ENCODE results near the gene SPPL3. TPM values are rescaled to one million over a fixed set of nuclear protein-coding genes. Genes with fewer than 3 reads are reported as not detected.

Gene SPPL3
- total and polyA plus RNA-seq, 2 experiments from 2014 or later, result 20.0 to 67.3 TPM

DNA sequence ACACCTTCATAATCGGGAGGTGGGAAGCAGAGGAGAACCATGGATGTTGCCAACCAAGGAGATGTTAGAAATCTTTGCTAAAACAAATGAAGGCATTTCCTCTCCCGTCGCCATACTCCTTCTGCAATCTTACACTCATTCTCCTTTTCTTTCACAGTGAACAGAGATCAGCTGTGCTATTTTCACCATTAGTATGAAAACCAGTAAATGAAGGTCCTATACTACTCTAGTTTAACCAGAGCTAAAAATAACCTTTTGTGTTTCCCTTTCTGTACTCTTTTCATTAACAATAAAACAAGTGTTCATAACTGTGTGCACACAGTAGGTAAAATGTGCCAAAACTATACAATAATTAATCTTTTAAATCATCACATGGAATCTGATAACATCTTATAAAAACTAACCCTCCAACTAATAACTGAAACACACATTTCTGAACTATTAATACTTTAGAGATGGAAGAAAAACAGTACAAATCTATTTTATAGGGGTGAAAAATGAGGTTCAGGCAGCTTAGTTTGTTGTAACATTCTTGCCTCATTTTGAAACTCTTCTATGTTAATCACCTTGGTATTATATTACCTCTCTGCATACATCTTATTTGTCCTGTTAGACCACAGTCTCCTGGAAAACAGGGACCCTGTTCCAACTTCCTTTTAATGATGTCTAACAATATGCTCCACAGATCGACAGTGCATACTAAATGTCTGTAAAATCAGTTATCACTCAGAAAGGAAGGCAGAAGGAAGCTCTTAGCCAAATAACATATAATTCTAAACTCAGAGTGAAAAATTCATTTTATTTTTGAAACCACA, 69.5 kb downstream of the SPPL3 start:
- 87% methylated on average over 4 of the region's 4 CpGs for WGBS (ENCODE audit: low lambda C conversion rate, missing lambda C conversion rate)
- H3K4me2 ChIP-seq, result peak overlapping the region; percentile 39
- no peaks in the 10 kb centered on the region for H3K9me2 ChIP-seq (replicated peaks; ENCODE audit: insufficient read depth)
- DNase-seq (ENCODE audit: low spot score), result no peak
- H3K4me1 ChIP-seq (ENCODE audit: insufficient read depth), result peaks cover 36% of the 10 kb centered on the region
- TF ChIP-seq EZH2 (IDR thresholded peaks at IDR 0.05; ENCODE audit: borderline replicate concordance) (no peak), EZH2phosphoT487 (IDR thresholded peaks at IDR 0.05; ENCODE audit: low read depth, severe bottlenecking, unreplicated experiment) (no peak)
- TF ChIP-seq, protein P1, sequence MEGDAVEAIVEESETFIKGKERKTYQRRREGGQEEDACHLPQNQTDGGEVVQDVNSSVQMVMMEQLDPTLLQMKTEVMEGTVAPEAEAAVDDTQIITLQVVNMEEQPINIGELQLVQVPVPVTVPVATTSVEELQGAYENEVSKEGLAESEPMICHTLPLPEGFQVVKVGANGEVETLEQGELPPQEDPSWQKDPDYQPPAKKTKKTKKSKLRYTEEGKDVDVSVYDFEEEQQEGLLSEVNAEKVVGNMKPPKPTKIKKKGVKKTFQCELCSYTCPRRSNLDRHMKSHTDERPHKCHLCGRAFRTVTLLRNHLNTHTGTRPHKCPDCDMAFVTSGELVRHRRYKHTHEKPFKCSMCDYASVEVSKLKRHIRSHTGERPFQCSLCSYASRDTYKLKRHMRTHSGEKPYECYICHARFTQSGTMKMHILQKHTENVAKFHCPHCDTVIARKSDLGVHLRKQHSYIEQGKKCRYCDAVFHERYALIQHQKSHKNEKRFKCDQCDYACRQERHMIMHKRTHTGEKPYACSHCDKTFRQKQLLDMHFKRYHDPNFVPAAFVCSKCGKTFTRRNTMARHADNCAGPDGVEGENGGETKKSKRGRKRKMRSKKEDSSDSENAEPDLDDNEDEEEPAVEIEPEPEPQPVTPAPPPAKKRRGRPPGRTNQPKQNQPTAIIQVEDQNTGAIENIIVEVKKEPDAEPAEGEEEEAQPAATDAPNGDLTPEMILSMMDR (IDR thresholded peaks at IDR 0.05; ENCODE audit: poor library complexity), result no peak
- H2AFZ ChIP-seq, result no peak overlapping the region
- H3K27me3 ChIP-seq, result no peaks in the 10 kb centered on the region
- H3K27ac ChIP-seq, result peak overlapping the region; percentile 22
- H4K20me1 ChIP-seq (ENCODE audit: insufficient read depth, poor library complexity, severe bottlenecking), result peaks cover 66% of the 10 kb centered on the region
- no peaks in the 10 kb centered on the region for H3K36me3 ChIP-seq (replicated peaks; ENCODE audit: insufficient read depth, low read depth)
- peaks cover 88% of the 10 kb centered on the region for H3K79me2 ChIP-seq
- H3K4me3 ChIP-seq, result no peak overlapping the region
- H3K9me3 ChIP-seq (ENCODE audit: low read depth), result no peaks in the 10 kb centered on the region

DNA sequence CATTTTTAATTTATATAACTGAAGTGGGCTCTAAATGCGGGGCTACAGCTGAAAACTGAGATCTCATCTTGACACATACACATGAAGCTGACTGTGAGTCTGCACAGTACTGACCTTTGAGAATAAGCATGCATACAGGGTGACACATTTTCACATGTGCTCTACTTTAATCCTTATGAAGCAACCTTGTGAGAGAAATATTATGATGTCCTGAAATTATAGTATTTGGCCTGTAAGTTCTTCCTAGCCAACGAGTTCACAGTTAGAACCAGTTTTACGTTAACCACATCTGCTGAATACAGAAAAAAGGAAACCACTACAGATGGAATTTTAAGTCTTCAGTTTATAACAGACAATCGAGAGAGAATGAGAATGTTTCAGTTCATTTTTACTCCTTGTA, 70.3 kb downstream of the SPPL3 start:
- 73% methylated on average over 4 of the region's 4 CpGs for WGBS (ENCODE audit: low lambda C conversion rate, missing lambda C conversion rate)

DNA sequence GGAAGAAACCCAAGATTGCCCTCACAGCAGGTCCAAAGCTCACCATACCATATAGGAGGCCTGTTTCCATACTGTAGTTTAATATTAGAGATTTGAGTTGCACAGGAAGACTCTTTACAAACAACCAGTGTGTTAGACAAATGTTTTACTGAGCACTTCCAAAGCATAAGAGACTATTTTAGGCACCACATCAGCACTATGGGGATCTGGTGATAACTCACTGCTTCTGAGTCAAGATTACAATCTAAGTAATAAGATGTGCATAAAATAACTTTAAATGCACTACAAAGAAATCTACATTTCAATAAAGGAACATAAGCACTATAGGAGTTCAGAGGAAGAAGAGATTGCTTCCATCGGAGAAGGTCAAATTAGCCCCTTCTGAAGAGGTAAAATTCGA, 71.4 kb downstream of the SPPL3 start:
- Histone ChIP-seq H3K27me3 (no peaks in the 10 kb centered on the region), H3K4me1 (ENCODE audit: insufficient read depth) (peaks cover 40% of the 10 kb centered on the region), H3K4me2 (no peak overlapping the region), H3K79me2 (peaks cover 91% of the 10 kb centered on the region), H4K20me1 (ENCODE audit: insufficient read depth, poor library complexity, severe bottlenecking) (peaks cover 68% of the 10 kb centered on the region), H3K27ac (no peak overlapping the region), H2AFZ (no peak overlapping the region), H3K9me2 (replicated peaks; ENCODE audit: insufficient read depth) (no peaks in the 10 kb centered on the region), H3K9me3 (ENCODE audit: low read depth) (no peaks in the 10 kb centered on the region), H3K4me3 (no peak overlapping the region), H3K36me3 (replicated peaks; ENCODE audit: insufficient read depth, low read depth) (no peaks in the 10 kb centered on the region)
- WGBS (ENCODE audit: low lambda C conversion rate, missing lambda C conversion rate), result 98% methylated on average over 2 of the region's 2 CpGs
- TF ChIP-seq EZH2phosphoT487 (IDR thresholded peaks at IDR 0.05; ENCODE audit: low read depth, severe bottlenecking, unreplicated experiment), result no peak
- no peak for TF ChIP-seq EZH2 (IDR thresholded peaks at IDR 0.05; ENCODE audit: borderline replicate concordance)
- no peak for DNase-seq (ENCODE audit: low spot score)

More for the DNA sequence above, 70.3 kb downstream of the SPPL3 start:
- H3K79me2 ChIP-seq, result peaks cover 91% of the 10 kb centered on the region
- no peak overlapping the region for H3K4me3 ChIP-seq
- TF ChIP-seq EZH2phosphoT487 (IDR thresholded peaks at IDR 0.05; ENCODE audit: low read depth, severe bottlenecking, unreplicated experiment) (no peak), EZH2 (IDR thresholded peaks at IDR 0.05; ENCODE audit: borderline replicate concordance) (no peak)
- TF ChIP-seq, protein P1 (IDR thresholded peaks at IDR 0.05; ENCODE audit: poor library complexity), result no peak
- H3K4me1 ChIP-seq (ENCODE audit: insufficient read depth), result peaks cover 36% of the 10 kb centered on the region
- no peaks in the 10 kb centered on the region for H3K9me3 ChIP-seq (ENCODE audit: low read depth)
- no peak for DNase-seq (ENCODE audit: low spot score)
- H4K20me1 ChIP-seq (ENCODE audit: insufficient read depth, poor library complexity, severe bottlenecking), result peaks cover 70% of the 10 kb centered on the region
- no peak overlapping the region for H3K4me2 ChIP-seq
- no peaks in the 10 kb centered on the region for H3K27me3 ChIP-seq
- H2AFZ ChIP-seq, result no peak overlapping the region
- H3K36me3 ChIP-seq (replicated peaks; ENCODE audit: insufficient read depth, low read depth), result no peaks in the 10 kb centered on the region
- peak overlapping the region; percentile 22 for H3K27ac ChIP-seq
- no peaks in the 10 kb centered on the region for H3K9me2 ChIP-seq (replicated peaks; ENCODE audit: insufficient read depth)

DNA sequence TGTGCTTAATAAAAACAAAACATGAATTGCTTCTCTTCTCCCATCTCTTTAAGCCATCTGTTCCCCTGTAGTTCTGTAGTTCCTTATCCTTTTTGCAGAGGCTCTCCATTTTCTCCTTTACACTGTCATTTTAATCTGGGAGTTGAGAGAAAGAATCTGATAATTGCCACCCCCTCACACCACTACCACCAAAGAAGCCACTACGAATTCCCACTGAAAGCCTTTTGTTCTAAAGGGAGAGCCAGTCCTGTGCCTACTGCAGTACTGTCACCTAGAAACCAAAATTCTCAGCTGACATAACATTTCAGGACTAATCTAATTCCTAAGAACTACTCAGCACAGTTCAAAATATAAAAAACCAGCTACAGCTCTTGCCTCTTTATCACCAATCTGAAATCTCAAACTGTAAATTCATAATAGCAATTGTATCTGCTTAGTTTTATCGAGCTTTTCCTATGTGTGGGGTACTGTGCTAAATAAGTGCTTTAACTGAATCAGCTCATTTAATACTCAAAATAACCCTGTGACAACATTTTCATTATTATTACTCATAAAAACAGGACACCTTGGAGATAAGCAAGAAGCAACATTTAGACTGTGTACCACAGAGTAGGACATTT, 72.4 kb downstream of the SPPL3 start:
- Histone ChIP-seq H2AFZ (no peak overlapping the region), H3K4me2 (no peak overlapping the region), H3K4me1 (ENCODE audit: insufficient read depth) (peaks cover 40% of the 10 kb centered on the region), H4K20me1 (ENCODE audit: insufficient read depth, poor library complexity, severe bottlenecking) (peaks cover 72% of the 10 kb centered on the region), H3K9me2 (replicated peaks; ENCODE audit: insufficient read depth) (no peaks in the 10 kb centered on the region), H3K79me2 (peaks cover 91% of the 10 kb centered on the region), H3K27me3 (no peaks in the 10 kb centered on the region), H3K4me3 (no peak overlapping the region), H3K27ac (no peak overlapping the region), H3K9me3 (ENCODE audit: low read depth) (no peaks in the 10 kb centered on the region), H3K36me3 (replicated peaks; ENCODE audit: insufficient read depth, low read depth) (no peaks in the 10 kb centered on the region)
- TF ChIP-seq EZH2 (IDR thresholded peaks at IDR 0.05; ENCODE audit: borderline replicate concordance) (no peak), EZH2phosphoT487 (IDR thresholded peaks at IDR 0.05; ENCODE audit: low read depth, severe bottlenecking, unreplicated experiment) (no peak)
- TF ChIP-seq, protein P1 (IDR thresholded peaks at IDR 0.05; ENCODE audit: poor library complexity), result no peak
- DNase-seq (ENCODE audit: low spot score), result no peak
- WGBS (ENCODE audit: low lambda C conversion rate, missing lambda C conversion rate), result 65% methylated on average over 2 of the region's 2 CpGs

Measured in hepatocyte (in vitro differentiated cells).